SK-N-MC (cell line): ENCODE data around the gene DNAH11.

Experiments used
- EZH2 ChIP-seq: fragments of 200-600 bp; sonication (generic); IDR thresholded peaks from one replicate; pipeline ENCODE4 v1.6.1; 2017; ENCODE audit warnings: antibody characterized with exemption
- POLR2AphosphoS5 ChIP-seq: IDR thresholded peaks from 2 replicates; pipeline ENCODE4 v1.6.1; 2012; ENCODE audit warnings: mild to moderate bottlenecking, low read depth, low read length, borderline replicate concordance

DNA sequence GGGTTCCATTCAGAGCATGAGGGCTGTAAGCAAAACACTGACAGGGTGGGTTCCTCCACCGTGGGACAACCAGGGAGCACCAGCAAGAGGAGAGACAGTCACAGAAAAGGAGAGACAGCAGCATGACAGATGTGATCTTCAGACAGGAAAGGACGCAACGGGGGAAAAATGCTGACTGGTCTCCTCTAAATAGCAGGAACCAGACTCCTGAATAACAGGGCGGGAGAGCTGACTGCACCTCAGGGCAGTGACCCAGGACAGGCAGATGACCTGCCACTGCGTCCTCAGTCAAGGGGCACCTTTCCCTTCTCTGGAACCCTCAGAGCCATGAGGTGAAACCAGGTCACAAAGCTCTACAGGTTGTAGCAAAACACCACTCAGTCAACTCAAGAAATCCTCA is 365.9 kb downstream of the DNAH11 start:
- TF ChIP-seq POLR2AphosphoS5 = no peak
- TF ChIP-seq EZH2 = no peak
